Thoracic aorta (tissue), 2 donors: ENCODE results near the gene UNC119B. TPM values are rescaled to one million over a fixed set of nuclear protein-coding genes. Genes with fewer than 3 reads are reported as not detected.
"Not testable (repeated sequence)": the region's sequence is repeated elsewhere in the genome, so short reads cannot be mapped to it uniquely, and the experiment has no call there.

ENCODE experiments used
- ATAC-seq: fragments of 150-250 bp; one replicate; pipeline ENCODE4 v1.8.0; 2017; ENCODE audit warnings: low read depth; ENCODE audit not compliant: insufficient number of reproducible peaks, low FRiP score
- DNase-seq: peaks from one replicate; pipeline ENCODE4 v3.0.0-alpha.2; 2020; ENCODE audit warnings: low spot score
- H3K27ac ChIP-seq, 2 donors: fragments of 200-600 bp; sonication (generic); 1 replicate in 1 of 2; 2 replicates in 1 of 2; pipeline ENCODE4 v1.5.1; 2016; ENCODE audit warnings: mild to moderate bottlenecking in 2 of 2, moderate library complexity in 2 of 2
- H3K27me3 ChIP-seq: fragments of 200-600 bp; sonication (generic); replicated peaks from 2 replicates; pipeline ENCODE4 v1.6.0; 2016; ENCODE audit warnings: mild to moderate bottlenecking; ENCODE audit not compliant: insufficient read depth
- H3K36me3 ChIP-seq: fragments of 200-600 bp; sonication (generic); one replicate; pipeline ENCODE4 v1.5.1; 2016
- H3K4me1 ChIP-seq, 2 donors: fragments of 200-600 bp; sonication (generic); 1 replicate in 1 of 2; 2 replicates in 1 of 2; pipeline versions ENCODE4 v1.5.1 to v1.6.0; 2016; ENCODE audit warnings: low read depth in 2 of 2, mild to moderate bottlenecking in 1 of 2; ENCODE audit not compliant: control insufficient read depth in 1 of 2
- H3K4me3 ChIP-seq: fragments of 200-600 bp; sonication (generic); 2 replicates; pipeline ENCODE4 v1.5.1; 2016; ENCODE audit warnings: mild to moderate bottlenecking
- H3K9me3 ChIP-seq: fragments of 200-600 bp; sonication (generic); 2 replicates; pipeline ENCODE4 v1.5.1; 2016
- CTCF ChIP-seq: fragments of 200-600 bp; sonication (generic); IDR thresholded peaks from one replicate; pipeline ENCODE4 v1.5.1; 2019; ENCODE audit warnings: antibody characterized with exemption
- total RNA-seq, 2 donors: library from RNA; depleted of rRNA; stranded (reverse); fragments of >200 nt; gene quantifications; one replicate each; pipeline versions ENCODE4 v1.1.0 to v1.2.3, GENCODE V29; 2016

The UNC119B gene
- total RNA-seq, 2 donors from 2014 or later = 26.0 to 26.8 TPM

- no peak overlapping the region for H3K27ac ChIP-seq
- no peak for DNase-seq
- ATAC-seq = no peak
- TF ChIP-seq CTCF = no peak
- peaks cover 10 to 17% of the 10 kb centered on the region in 2 donors for H3K4me1 ChIP-seq
- no peaks in the 10 kb centered on the region for H3K27me3 ChIP-seq
- H3K4me3 ChIP-seq = no peak overlapping the region
- peaks cover 7% of the 10 kb centered on the region for H3K36me3 ChIP-seq
- H3K9me3 ChIP-seq = no peaks in the 10 kb centered on the region
These were observed 16.7 kb downstream of the UNC119B start for GRCh38 chr12:120726961-120727360.

GRCh38 chr12:120732198-120732597 lies 21.9 kb downstream of the UNC119B start:
- H3K36me3 ChIP-seq, H3K4me1 ChIP-seq, H3K4me3 ChIP-seq, DNase-seq, H3K27me3 ChIP-seq, ATAC-seq, H3K27ac ChIP-seq, H3K9me3 ChIP-seq: not testable (repeated sequence)

GRCh38 chr12:120733574-120733973 lies 23.3 kb downstream of the UNC119B start:
- H3K27ac ChIP-seq = no peak overlapping the region
- no peaks in the 10 kb centered on the region for H3K9me3 ChIP-seq
- TF ChIP-seq CTCF = no peak
- H3K27me3 ChIP-seq = no peaks in the 10 kb centered on the region
- no peak for ATAC-seq
- no peaks in the 10 kb centered on the region for H3K36me3 ChIP-seq
- H3K4me1 ChIP-seq = no peaks in the 10 kb centered on the region
- H3K4me3 ChIP-seq = no peak overlapping the region
- no peak for DNase-seq

- DNase-seq (no peak), ATAC-seq (no peak)
- H3K27ac ChIP-seq = no peak overlapping the region
- no peaks in the 10 kb centered on the region for H3K9me3 ChIP-seq
- H3K27me3 ChIP-seq = no peaks in the 10 kb centered on the region
- no peaks in the 10 kb centered on the region for H3K36me3 ChIP-seq
- no peak overlapping the region for H3K4me3 ChIP-seq
- no peaks in the 10 kb centered on the region for H3K4me1 ChIP-seq
- TF ChIP-seq CTCF = no peak
These were observed 24.0 kb downstream of the UNC119B start for GRCh38 chr12:120734210-120734609.

GRCh38 chr12:120735181-120735580 lies 24.9 kb downstream of the UNC119B start:
- Histone ChIP-seq H3K27me3 (no peaks in the 10 kb centered on the region), H3K27ac (no peak overlapping the region), H3K4me1 (no peaks in the 10 kb centered on the region), H3K4me3 (no peak overlapping the region), H3K9me3 (no peaks in the 10 kb centered on the region), H3K36me3 (no peaks in the 10 kb centered on the region)
- DNase-seq (no peak), ATAC-seq (no peak)
- no peak for TF ChIP-seq CTCF
